ENCODE results near the gene TSNAXIP1.

TSNAXIP1 gene

DNA sequence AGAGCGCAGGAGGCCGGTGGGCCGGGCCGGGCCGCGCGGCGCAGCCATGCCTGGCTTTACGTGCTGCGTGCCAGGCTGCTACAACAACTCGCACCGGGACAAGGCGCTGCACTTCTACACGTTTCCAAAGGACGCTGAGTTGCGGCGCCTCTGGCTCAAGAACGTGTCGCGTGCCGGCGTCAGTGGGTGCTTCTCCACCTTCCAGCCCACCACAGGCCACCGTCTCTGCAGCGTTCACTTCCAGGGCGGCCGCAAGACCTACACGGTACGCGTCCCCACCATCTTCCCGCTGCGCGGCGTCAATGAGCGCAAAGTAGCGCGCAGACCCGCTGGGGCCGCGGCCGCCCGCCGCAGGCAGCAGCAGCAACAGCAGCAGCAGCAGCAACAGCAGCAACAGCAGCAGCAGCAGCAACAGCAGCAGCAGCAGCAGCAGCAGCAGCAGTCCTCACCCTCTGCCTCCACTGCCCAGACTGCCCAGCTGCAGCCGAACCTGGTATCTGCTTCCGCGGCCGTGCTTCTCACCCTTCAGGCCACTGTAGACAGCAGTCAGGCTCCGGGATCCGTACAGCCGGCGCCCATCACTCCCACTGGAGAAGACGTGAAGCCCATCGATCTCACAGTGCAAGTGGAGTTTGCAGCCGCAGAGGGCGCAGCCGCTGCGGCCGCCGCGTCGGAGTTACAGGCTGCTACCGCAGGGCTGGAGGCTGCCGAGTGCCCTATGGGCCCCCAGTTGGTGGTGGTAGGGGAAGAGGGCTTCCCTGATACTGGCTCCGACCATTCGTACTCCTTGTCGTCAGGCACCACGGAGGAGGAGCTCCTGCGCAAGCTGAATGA lies 36.0 kb downstream of the TSNAXIP1 start:
- Histone ChIP-seq H3K9me3 (ENCODE audit: insufficient read depth, low read depth, low read length) (no peaks in the 10 kb centered on the region), H3K27me3 (ENCODE audit: insufficient read depth, low read length, poor library complexity, severe bottlenecking) (peaks cover 4% of the 10 kb centered on the region), H3K36me3 (ENCODE audit: insufficient read depth, low read length) (no peaks in the 10 kb centered on the region), H2AFZ (ENCODE audit: low read length) (peak overlapping the region; percentile 99; the same call in 1 of the 2 replicates), H3K79me2 (ENCODE audit: insufficient read depth, low read length) (peaks cover 45% of the 10 kb centered on the region), H3K4me1 (ENCODE audit: insufficient read depth, low read length, poor library complexity, severe bottlenecking) (peaks cover 34% of the 10 kb centered on the region), H3K9ac (ENCODE audit: low read depth, low read length, poor library complexity, severe bottlenecking) (peak overlapping the region; percentile 79), H3K4me3 (ENCODE audit: low read length, poor library complexity, severe bottlenecking) (peak overlapping the region; percentile 80), H3F3A (ENCODE audit: low read depth) (no peaks in the 10 kb centered on the region), H4K20me1 (ENCODE audit: insufficient read depth, low read length, poor library complexity, severe bottlenecking) (peaks cover 21% of the 10 kb centered on the region), H3K9me2 (replicated peaks; ENCODE audit: low read depth, low read length) (no peaks in the 10 kb centered on the region), H3K4me2 (ENCODE audit: low read depth, low read length, poor library complexity, severe bottlenecking) (peak overlapping the region; percentile 88)
- no peak for TF ChIP-seq EZH2phosphoT487 (IDR thresholded peaks at IDR 0.05; ENCODE audit: borderline replicate concordance)
- TF ChIP-seq, protein P1, sequence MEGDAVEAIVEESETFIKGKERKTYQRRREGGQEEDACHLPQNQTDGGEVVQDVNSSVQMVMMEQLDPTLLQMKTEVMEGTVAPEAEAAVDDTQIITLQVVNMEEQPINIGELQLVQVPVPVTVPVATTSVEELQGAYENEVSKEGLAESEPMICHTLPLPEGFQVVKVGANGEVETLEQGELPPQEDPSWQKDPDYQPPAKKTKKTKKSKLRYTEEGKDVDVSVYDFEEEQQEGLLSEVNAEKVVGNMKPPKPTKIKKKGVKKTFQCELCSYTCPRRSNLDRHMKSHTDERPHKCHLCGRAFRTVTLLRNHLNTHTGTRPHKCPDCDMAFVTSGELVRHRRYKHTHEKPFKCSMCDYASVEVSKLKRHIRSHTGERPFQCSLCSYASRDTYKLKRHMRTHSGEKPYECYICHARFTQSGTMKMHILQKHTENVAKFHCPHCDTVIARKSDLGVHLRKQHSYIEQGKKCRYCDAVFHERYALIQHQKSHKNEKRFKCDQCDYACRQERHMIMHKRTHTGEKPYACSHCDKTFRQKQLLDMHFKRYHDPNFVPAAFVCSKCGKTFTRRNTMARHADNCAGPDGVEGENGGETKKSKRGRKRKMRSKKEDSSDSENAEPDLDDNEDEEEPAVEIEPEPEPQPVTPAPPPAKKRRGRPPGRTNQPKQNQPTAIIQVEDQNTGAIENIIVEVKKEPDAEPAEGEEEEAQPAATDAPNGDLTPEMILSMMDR (conservative IDR thresholded peaks at IDR 0.05; ENCODE audit: low read length): peak; percentile 55

DNA sequence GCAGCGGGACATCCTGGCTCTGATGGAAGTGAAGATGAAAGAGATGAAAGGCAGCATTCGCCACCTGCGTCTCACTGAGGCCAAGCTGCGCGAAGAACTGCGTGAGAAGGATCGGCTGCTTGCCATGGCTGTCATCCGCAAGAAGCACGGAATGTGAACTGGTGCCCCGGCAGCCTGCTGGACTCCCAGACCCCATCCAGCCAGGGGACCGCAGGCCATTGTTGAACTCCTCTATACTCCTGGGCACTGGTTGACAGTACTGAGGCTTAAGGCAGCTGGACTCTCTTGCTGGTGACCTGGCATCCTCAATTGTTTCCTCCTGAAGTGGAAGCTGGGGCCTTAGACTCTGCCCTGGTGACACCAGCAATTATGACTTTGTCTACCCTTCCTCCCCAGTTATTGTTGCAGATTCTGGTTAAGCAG lies 36.7 kb downstream of the TSNAXIP1 start:
- Histone ChIP-seq H3K79me2 (ENCODE audit: insufficient read depth, low read length) (peaks cover 51% of the 10 kb centered on the region), H3K9ac (ENCODE audit: low read depth, low read length, poor library complexity, severe bottlenecking) (peak overlapping the region; percentile 79), H3F3A (ENCODE audit: low read depth) (no peaks in the 10 kb centered on the region), H3K9me2 (replicated peaks; ENCODE audit: low read depth, low read length) (no peaks in the 10 kb centered on the region), H3K9me3 (ENCODE audit: insufficient read depth, low read depth, low read length) (no peaks in the 10 kb centered on the region), H3K36me3 (ENCODE audit: insufficient read depth, low read length) (no peaks in the 10 kb centered on the region), H3K4me2 (ENCODE audit: low read depth, low read length, poor library complexity, severe bottlenecking) (peak overlapping the region; percentile 88), H4K20me1 (ENCODE audit: insufficient read depth, low read length, poor library complexity, severe bottlenecking) (peaks cover 27% of the 10 kb centered on the region), H3K27me3 (ENCODE audit: insufficient read depth, low read length, poor library complexity, severe bottlenecking) (peaks cover 4% of the 10 kb centered on the region), H3K4me3 (ENCODE audit: low read length, poor library complexity, severe bottlenecking) (peak overlapping the region; percentile 80), H2AFZ (ENCODE audit: low read length) (no peak overlapping the region), H3K4me1 (ENCODE audit: insufficient read depth, low read length, poor library complexity, severe bottlenecking) (peaks cover 41% of the 10 kb centered on the region)
- TF ChIP-seq, protein P1 (conservative IDR thresholded peaks at IDR 0.05; ENCODE audit: low read length): no peak
- TF ChIP-seq EZH2phosphoT487 (IDR thresholded peaks at IDR 0.05; ENCODE audit: borderline replicate concordance): no peak

DNA sequence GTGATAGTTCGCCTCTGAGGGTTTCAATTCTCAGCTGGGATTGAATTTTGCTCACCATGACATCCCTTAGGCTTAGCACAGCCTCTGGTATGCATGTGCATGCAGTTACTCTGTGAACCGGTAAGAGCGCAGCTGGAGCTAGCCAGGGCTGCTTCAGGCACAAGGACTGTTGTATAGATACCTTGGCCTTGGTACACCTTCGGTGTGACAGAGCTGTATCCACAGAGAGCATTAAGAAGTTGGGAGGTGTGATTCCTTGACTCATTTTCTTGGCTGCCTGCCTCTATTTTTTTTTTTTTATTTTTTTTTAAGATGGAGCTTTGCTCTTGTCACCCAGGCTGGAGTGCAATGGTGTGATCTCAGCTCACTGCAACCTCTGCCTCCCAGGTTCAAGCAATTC lies 37.8 kb downstream of the TSNAXIP1 start:
- TF ChIP-seq, protein P1 (conservative IDR thresholded peaks at IDR 0.05; ENCODE audit: low read length): no peak
- no peak for TF ChIP-seq EZH2phosphoT487 (IDR thresholded peaks at IDR 0.05; ENCODE audit: borderline replicate concordance)
- Histone ChIP-seq H3K4me1 (ENCODE audit: insufficient read depth, low read length, poor library complexity, severe bottlenecking) (peaks cover 46% of the 10 kb centered on the region), H3K9me3 (ENCODE audit: insufficient read depth, low read depth, low read length) (no peaks in the 10 kb centered on the region), H3K9me2 (replicated peaks; ENCODE audit: low read depth, low read length) (no peaks in the 10 kb centered on the region), H2AFZ (ENCODE audit: low read length) (no peak overlapping the region), H4K20me1 (ENCODE audit: insufficient read depth, low read length, poor library complexity, severe bottlenecking) (peaks cover 32% of the 10 kb centered on the region), H3F3A (ENCODE audit: low read depth) (no peaks in the 10 kb centered on the region), H3K9ac (ENCODE audit: low read depth, low read length, poor library complexity, severe bottlenecking) (peak overlapping the region; percentile 87), H3K36me3 (ENCODE audit: insufficient read depth, low read length) (no peaks in the 10 kb centered on the region), H3K4me2 (ENCODE audit: low read depth, low read length, poor library complexity, severe bottlenecking) (peak overlapping the region; percentile 88), H3K79me2 (ENCODE audit: insufficient read depth, low read length) (peaks cover 62% of the 10 kb centered on the region), H3K4me3 (ENCODE audit: low read length, poor library complexity, severe bottlenecking) (peak overlapping the region; percentile 80), H3K27me3 (ENCODE audit: insufficient read depth, low read length, poor library complexity, severe bottlenecking) (peaks cover 4% of the 10 kb centered on the region)

Data from Loucy (cell line).